Ishikawa (cell line): Measurements from ENCODE around the gene DET1.

Source experiments
- CREB1 ChIP-seq: IDR thresholded peaks from 2 replicates; pipeline ENCODE4 v1.6.1; 2012; ENCODE audit warnings: low read depth
- EP300 ChIP-seq: IDR thresholded peaks from 2 replicates; pipeline ENCODE4 v1.6.1; 2012; ENCODE audit warnings: borderline replicate concordance
- FOXM1 ChIP-seq: IDR thresholded peaks from 2 replicates; pipeline ENCODE4 v1.6.1; 2012; ENCODE audit warnings: low read depth, borderline replicate concordance
- NFIC ChIP-seq: IDR thresholded peaks from 2 replicates; pipeline ENCODE4 v1.6.1; 2012
- TEAD4 ChIP-seq: IDR thresholded peaks from 2 replicates; pipeline ENCODE4 v1.6.1; 2012
- YY1 ChIP-seq: IDR thresholded peaks from 2 replicates; pipeline ENCODE4 v1.6.1; 2012; ENCODE audit warnings: low read depth
- ZBTB7A ChIP-seq: IDR thresholded peaks from 2 replicates; pipeline ENCODE4 v1.6.1; 2012; ENCODE audit warnings: low read depth
- TF ChIP-seq, protein P1 (sequence below): IDR thresholded peaks from 2 replicates; pipeline ENCODE4 v1.6.1; 2012; ENCODE audit warnings: low read depth, mild to moderate bottlenecking

The DET1 gene

DNA sequence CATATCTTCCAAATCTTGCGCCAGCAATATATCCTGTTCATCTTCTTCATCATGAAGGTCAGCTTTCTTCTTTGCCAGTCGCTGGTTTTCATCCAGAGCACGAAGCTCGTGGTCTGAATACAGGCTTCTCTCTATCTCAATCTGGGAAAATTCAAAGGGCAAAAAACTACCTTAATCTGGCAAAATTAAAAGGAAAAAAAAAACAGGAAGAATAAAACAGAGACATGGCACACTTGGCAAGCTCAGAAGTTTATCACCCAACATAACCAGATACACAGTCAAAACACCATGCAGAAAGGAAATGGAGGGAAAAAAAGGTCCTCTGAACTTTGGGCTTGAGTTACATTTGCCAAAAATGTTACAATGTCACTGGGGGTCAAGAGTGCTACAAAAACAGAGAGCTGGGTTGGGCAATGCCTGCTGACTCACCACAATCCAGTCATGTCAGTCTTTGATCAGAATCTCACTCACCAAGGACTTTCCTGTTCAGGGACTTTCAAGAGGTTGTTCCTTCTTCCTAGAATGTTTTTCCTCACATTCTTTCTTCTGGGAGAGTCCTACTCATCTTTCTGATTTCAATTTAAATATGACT, 80.8 kb downstream of the DET1 start:
- TF ChIP-seq TEAD4 (no peak), EP300 (no peak), NFIC (no peak), FOXM1 (no peak), YY1 (no peak), CREB1 (no peak)
- TF ChIP-seq, protein P1, sequence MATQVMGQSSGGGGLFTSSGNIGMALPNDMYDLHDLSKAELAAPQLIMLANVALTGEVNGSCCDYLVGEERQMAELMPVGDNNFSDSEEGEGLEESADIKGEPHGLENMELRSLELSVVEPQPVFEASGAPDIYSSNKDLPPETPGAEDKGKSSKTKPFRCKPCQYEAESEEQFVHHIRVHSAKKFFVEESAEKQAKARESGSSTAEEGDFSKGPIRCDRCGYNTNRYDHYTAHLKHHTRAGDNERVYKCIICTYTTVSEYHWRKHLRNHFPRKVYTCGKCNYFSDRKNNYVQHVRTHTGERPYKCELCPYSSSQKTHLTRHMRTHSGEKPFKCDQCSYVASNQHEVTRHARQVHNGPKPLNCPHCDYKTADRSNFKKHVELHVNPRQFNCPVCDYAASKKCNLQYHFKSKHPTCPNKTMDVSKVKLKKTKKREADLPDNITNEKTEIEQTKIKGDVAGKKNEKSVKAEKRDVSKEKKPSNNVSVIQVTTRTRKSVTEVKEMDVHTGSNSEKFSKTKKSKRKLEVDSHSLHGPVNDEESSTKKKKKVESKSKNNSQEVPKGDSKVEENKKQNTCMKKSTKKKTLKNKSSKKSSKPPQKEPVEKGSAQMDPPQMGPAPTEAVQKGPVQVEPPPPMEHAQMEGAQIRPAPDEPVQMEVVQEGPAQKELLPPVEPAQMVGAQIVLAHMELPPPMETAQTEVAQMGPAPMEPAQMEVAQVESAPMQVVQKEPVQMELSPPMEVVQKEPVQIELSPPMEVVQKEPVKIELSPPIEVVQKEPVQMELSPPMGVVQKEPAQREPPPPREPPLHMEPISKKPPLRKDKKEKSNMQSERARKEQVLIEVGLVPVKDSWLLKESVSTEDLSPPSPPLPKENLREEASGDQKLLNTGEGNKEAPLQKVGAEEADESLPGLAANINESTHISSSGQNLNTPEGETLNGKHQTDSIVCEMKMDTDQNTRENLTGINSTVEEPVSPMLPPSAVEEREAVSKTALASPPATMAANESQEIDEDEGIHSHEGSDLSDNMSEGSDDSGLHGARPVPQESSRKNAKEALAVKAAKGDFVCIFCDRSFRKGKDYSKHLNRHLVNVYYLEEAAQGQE: no peak

- no peak for TF ChIP-seq YY1
- no peak for TF ChIP-seq NFIC
- no peak for TF ChIP-seq ZBTB7A
These were observed 82.5 kb downstream of the DET1 start for GRCh38 chr15:88463870-88464532.
